CD14-positive monocyte (primary cell): Measurements from ENCODE around the gene FAM13C. TPM values are rescaled to one million over a fixed set of nuclear protein-coding genes. Genes with fewer than 3 reads are reported as not detected.

Source experiments
- DNase-seq, 3 donors: peaks; one replicate each; pipeline ENCODE4 v3.0.0-alpha.2; 2011 to 2022
- H2AFZ ChIP-seq: 2 replicates; pipeline ENCODE4 v1.6.0; 2012; ENCODE audit warnings: mild to moderate bottlenecking, low read depth, low read length, inconsistent platforms; ENCODE audit not compliant: insufficient read depth, poor library complexity, severe bottlenecking
- H3K27ac ChIP-seq, 2 donors: 1 replicate in 1 of 2; 2 replicates in 1 of 2; pipeline ENCODE4 v1.5.1; 2012 to 2013; ENCODE audit warnings: low read length in 2 of 2, control low read depth in 1 of 2, inconsistent platforms in 1 of 2, low read depth in 1 of 2, mild to moderate bottlenecking in 1 of 2
- H3K27me3 ChIP-seq, 2 donors: one replicate each; pipeline versions ENCODE4 v1.6.0 to v1.6.1; 2011 to 2013; ENCODE audit warnings: low read length in 2 of 2; ENCODE audit not compliant: control insufficient read depth in 2 of 2, insufficient read depth in 2 of 2
- H3K36me3 ChIP-seq, 2 donors: replicated peaks in 1 of 2; 1 replicate in 1 of 2; 2 replicates in 1 of 2; pipeline versions ENCODE4 v1.5.1 to v1.6.1; 2012 to 2013; ENCODE audit warnings: low read length in 2 of 2, control low read depth in 1 of 2, inconsistent platforms in 1 of 2, mild to moderate bottlenecking in 1 of 2; ENCODE audit not compliant: insufficient read depth in 2 of 2, control insufficient read depth in 1 of 2
- H3K4me1 ChIP-seq, 2 donors: 1 replicate in 1 of 2; 2 replicates in 1 of 2; pipeline versions ENCODE4 v1.5.1 to v1.6.1; 2012 to 2013; ENCODE audit warnings: low read length in 2 of 2, control low read depth in 1 of 2, inconsistent platforms in 1 of 2, mild to moderate bottlenecking in 1 of 2, moderate library complexity in 1 of 2; ENCODE audit not compliant: insufficient read depth in 2 of 2, control insufficient read depth in 1 of 2
- H3K4me2 ChIP-seq: replicated peaks from 2 replicates; pipeline ENCODE3; 2012; ENCODE audit warnings: low read length, moderate library complexity, mild to moderate bottlenecking; ENCODE audit not compliant: poor library complexity, severe bottlenecking; ENCODE audit errors: extremely low read depth
- H3K4me3 ChIP-seq, 3 experiments: fragments of 200-600 bp in 1 of 3; sonication (generic) in 1 of 3; replicated peaks in 1 of 3; 1 replicate in 2 of 3; 2 replicates in 1 of 3; pipeline ENCODE4 v1.5.1; 2011 to 2013; ENCODE audit warnings: low read length in 3 of 3, mild to moderate bottlenecking in 3 of 3, control low read depth in 2 of 3, low read depth in 2 of 3, inconsistent platforms in 1 of 3, moderate library complexity in 1 of 3
- H3K79me2 ChIP-seq: 2 replicates; pipeline ENCODE4 v1.6.0; 2012; ENCODE audit warnings: mild to moderate bottlenecking, control low read depth, inconsistent platforms, low read length, moderate library complexity; ENCODE audit not compliant: insufficient read depth
- H3K9ac ChIP-seq: 2 replicates; pipeline ENCODE4 v1.6.0; 2017; ENCODE audit warnings: low read length, mild to moderate bottlenecking; ENCODE audit not compliant: insufficient read depth, poor library complexity, severe bottlenecking
- H3K9me3 ChIP-seq, 2 donors: replicated peaks in 1 of 2; 1 replicate in 1 of 2; 2 replicates in 1 of 2; pipeline versions ENCODE4 v1.5.1 to v1.6.1; 2012 to 2013; ENCODE audit warnings: low read length in 2 of 2, control low read depth in 1 of 2; ENCODE audit not compliant: control insufficient read depth in 1 of 2, insufficient read depth in 1 of 2
- H4K20me1 ChIP-seq: 2 replicates; pipeline ENCODE4 v1.6.0; 2012; ENCODE audit warnings: mild to moderate bottlenecking, low read length, control low read depth, moderate library complexity; ENCODE audit not compliant: insufficient read depth
- H3K27ac Mint-ChIP-seq, 7 donors: one replicate each; pipeline ENCODE4 v1.8.0; 2020; ENCODE audit warnings: mild to moderate bottlenecking in 7 of 7, mixed read lengths in 7 of 7, moderate library complexity in 6 of 7, inconsistent platforms in 2 of 7
- H3K27me3 Mint-ChIP-seq, 3 donors: one replicate each; pipeline ENCODE4 v1.8.0; 2021 to 2022; ENCODE audit warnings: low read depth in 3 of 3, mild to moderate bottlenecking in 3 of 3, mixed read lengths in 3 of 3, moderate library complexity in 3 of 3, inconsistent platforms in 1 of 3
- H3K36me3 Mint-ChIP-seq, 2 donors: one replicate each; pipeline ENCODE4 v1.8.0; 2020; ENCODE audit warnings: mixed read lengths in 2 of 2, inconsistent platforms in 1 of 2, mild to moderate bottlenecking in 1 of 2
- H3K4me1 Mint-ChIP-seq: one replicate; pipeline ENCODE4 v1.8.0; 2020; ENCODE audit warnings: mild to moderate bottlenecking, mixed read lengths
- H3K4me3 Mint-ChIP-seq, 2 donors: one replicate each; pipeline ENCODE4 v1.8.0; 2020; ENCODE audit warnings: mild to moderate bottlenecking in 2 of 2, mixed read lengths in 2 of 2, moderate library complexity in 1 of 2
- H3K9me3 Mint-ChIP-seq, 7 donors: one replicate each; pipeline ENCODE4 v1.8.0; 2020 to 2022; ENCODE audit warnings: mixed read lengths in 7 of 7, mild to moderate bottlenecking in 6 of 7, moderate library complexity in 6 of 7, inconsistent platforms in 2 of 7
- WGBS: methylation state at CpG from one replicate; pipeline ENCODE4 v1.1.5; 2013; ENCODE audit warnings: missing lambda C conversion rate; ENCODE audit not compliant: insufficient coverage; 5-methylcytosine and 5-hydroxymethylcytosine counted together
- intact Hi-C, 2 donors: fragments of 100-400 bp; cut with micrococcal nuclease; formaldehyde crosslinking; loops; one replicate each; pipeline versions ENCODE4 v1.15.0 to v1.15.1; 2023
- polyA plus RNA-seq, 3 donors: library from polyadenylated mRNA; depleted of rRNA in 1 of 3; unstranded in 2 of 3; stranded (reverse) in 1 of 3; fragments of 300-500 nt in 2 of 3; fragments of >200 nt in 1 of 3; fragmentation: Illumina TruSeq in 2 of 3; gene quantifications; 1 replicate in 2 of 3; 2 replicates in 1 of 3; pipeline ENCODE4 v1.2.3, GENCODE V29; 2012 to 2021
- TF ChIP-seq, protein P1 (sequence below): fragments of 200-600 bp; IDR thresholded peaks from one replicate; pipeline ENCODE4 v1.8.0; 2022; ENCODE audit warnings: antibody characterized with exemption, mild to moderate bottlenecking

Gene FAM13C
- polyA plus RNA-seq, 3 donors = not detected

DNA sequence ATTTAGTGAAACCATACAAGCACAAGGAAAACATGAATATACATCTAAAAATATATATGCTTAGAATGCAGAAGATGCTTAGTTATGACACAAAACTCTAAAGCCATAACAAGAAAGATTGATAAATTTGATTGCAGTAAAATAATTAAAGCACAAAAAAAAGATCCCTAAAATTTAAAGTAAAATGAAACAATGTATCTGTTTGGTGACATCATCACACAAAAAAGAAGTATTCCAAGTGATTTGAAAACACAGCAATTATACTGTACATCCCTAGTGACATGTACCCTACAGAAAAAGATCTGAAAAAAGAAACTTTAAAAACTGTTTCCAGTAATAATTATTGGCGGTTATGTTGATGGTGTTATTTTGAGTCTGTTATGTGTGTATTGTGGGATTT, 148.2 kb downstream of the FAM13C start:
- Histone ChIP-seq H3K27me3 (no peaks in the 10 kb centered on the region), H2AFZ (no peak overlapping the region), H3K79me2 (no peaks in the 10 kb centered on the region), H3K27ac (no peak overlapping the region), H3K9me3 (no peaks in the 10 kb centered on the region), H3K4me1 (no peaks in the 10 kb centered on the region), H3K4me2 (no peak overlapping the region), H4K20me1 (no peaks in the 10 kb centered on the region), H3K9ac (no peak overlapping the region), H3K4me3 (no peak overlapping the region), H3K36me3 (no peaks in the 10 kb centered on the region)
- H3K9me3 Mint-ChIP-seq = peaks cover 0 to 3% (median 0%) of the 10 kb centered on the region in 7 donors
- no peak overlapping the region for H3K4me3 Mint-ChIP-seq
- H3K36me3 Mint-ChIP-seq = no peaks in the 10 kb centered on the region
- H3K27me3 Mint-ChIP-seq = peaks cover 0 to 2% (median 0%) of the 10 kb centered on the region in 3 donors
- intact Hi-C loops = no loop called here
- no peak for DNase-seq
- TF ChIP-seq, protein P1, sequence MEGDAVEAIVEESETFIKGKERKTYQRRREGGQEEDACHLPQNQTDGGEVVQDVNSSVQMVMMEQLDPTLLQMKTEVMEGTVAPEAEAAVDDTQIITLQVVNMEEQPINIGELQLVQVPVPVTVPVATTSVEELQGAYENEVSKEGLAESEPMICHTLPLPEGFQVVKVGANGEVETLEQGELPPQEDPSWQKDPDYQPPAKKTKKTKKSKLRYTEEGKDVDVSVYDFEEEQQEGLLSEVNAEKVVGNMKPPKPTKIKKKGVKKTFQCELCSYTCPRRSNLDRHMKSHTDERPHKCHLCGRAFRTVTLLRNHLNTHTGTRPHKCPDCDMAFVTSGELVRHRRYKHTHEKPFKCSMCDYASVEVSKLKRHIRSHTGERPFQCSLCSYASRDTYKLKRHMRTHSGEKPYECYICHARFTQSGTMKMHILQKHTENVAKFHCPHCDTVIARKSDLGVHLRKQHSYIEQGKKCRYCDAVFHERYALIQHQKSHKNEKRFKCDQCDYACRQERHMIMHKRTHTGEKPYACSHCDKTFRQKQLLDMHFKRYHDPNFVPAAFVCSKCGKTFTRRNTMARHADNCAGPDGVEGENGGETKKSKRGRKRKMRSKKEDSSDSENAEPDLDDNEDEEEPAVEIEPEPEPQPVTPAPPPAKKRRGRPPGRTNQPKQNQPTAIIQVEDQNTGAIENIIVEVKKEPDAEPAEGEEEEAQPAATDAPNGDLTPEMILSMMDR = no peak
- no peak overlapping the region for H3K27ac Mint-ChIP-seq
- WGBS = no CpG with 5 or more reads among the region's 1 CpG
- no peaks in the 10 kb centered on the region for H3K4me1 Mint-ChIP-seq

DNA sequence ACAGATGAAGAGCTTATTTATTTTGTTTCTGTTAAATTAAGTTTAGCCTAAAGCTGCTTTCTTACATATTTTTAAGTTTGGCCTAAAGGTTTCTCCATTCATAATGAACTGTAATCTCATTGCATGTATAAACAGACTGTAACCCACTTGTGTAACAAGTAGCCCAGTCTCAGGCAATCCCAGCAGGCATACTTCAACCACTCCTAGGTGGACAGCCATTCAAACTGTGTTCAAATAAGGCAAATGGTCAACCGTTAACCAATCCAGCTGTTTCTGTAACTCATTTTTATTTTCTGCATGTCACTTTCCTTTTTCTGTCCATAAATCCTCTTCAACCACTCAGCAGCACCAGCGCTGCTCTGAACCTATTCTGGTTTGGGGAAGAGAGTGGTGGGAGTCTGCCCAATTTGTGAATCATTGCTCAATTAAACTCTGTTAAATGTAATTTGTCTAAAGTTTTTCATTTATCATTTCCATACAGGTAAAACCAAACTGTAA, 150.0 kb downstream of the FAM13C start:
- Mint-ChIP-seq H3K27me3 (peaks cover 0 to 4% (median 0%) of the 10 kb centered on the region in 3 donors), H3K4me1 (no peaks in the 10 kb centered on the region), H3K36me3 (no peaks in the 10 kb centered on the region), H3K4me3 (no peak overlapping the region), H3K9me3 (peaks cover 2 to 10% (median 5%) of the 10 kb centered on the region in 7 donors), H3K27ac (no peak overlapping the region)
- WGBS = no CpG with 5 or more reads among the region's 2 CpGs
- no peak overlapping the region for H3K4me2 ChIP-seq
- TF ChIP-seq, protein P1 = no peak
- H3K4me1 ChIP-seq = no peaks in the 10 kb centered on the region
- no peaks in the 10 kb centered on the region for H3K79me2 ChIP-seq
- H3K9ac ChIP-seq = no peak overlapping the region
- H3K4me3 ChIP-seq = no peak overlapping the region
- no peaks in the 10 kb centered on the region for H4K20me1 ChIP-seq
- no peak overlapping the region for H2AFZ ChIP-seq
- intact Hi-C loops = no loop called here
- peaks cover 0 to 7% of the 10 kb centered on the region in 2 donors for H3K9me3 ChIP-seq
- no peak overlapping the region for H3K27ac ChIP-seq
- DNase-seq = no peak
- H3K27me3 ChIP-seq = no peaks in the 10 kb centered on the region
- no peaks in the 10 kb centered on the region for H3K36me3 ChIP-seq
